ENCODE measurements around the gene MRPL14.

The MRPL14 gene

GRCh38 chr6:44122801-44123200 lies 4.5 kb downstream of the MRPL14 start:
- DNase-seq (ENCODE audit: low read depth) = no peak

GRCh38 chr6:44120692-44121443 lies 6.4 kb downstream of the MRPL14 start:
- DNase-seq (ENCODE audit: low read depth) = no peak

- DNase-seq (ENCODE audit: low read depth) = no peak
Observed at GRCh38 chr6:44119704-44120262, 7.5 kb downstream of the MRPL14 start.

- no peak for DNase-seq (ENCODE audit: low read depth)
Observed at GRCh38 chr6:44117397-44118128, 9.7 kb downstream of the MRPL14 start.

GRCh38 chr6:44116641-44117382 lies 10.4 kb downstream of the MRPL14 start:
- no peak for DNase-seq (ENCODE audit: low read depth)

- no peak for DNase-seq (ENCODE audit: low read depth)
Observed at GRCh38 chr6:44115866-44116265, 11.4 kb downstream of the MRPL14 start.

- DNase-seq (ENCODE audit: low read depth) = no peak
Observed at GRCh38 chr6:44113414-44113813, 13.8 kb downstream of the MRPL14 start.

GRCh38 chr6:44111434-44112417 lies 15.5 kb downstream of the MRPL14 start:
- DNase-seq (ENCODE audit: low read depth) = no peak

GRCh38 chr6:44110966-44111365 lies 16.3 kb downstream of the MRPL14 start:
- DNase-seq (ENCODE audit: low read depth) = no peak

- no peak for DNase-seq (ENCODE audit: low read depth)
Observed at GRCh38 chr6:44110005-44110676, 17.1 kb downstream of the MRPL14 start.

- DNase-seq (ENCODE audit: low read depth) = no peak
Observed at GRCh38 chr6:44109212-44109611, 18.0 kb downstream of the MRPL14 start.

GRCh38 chr6:44108471-44108870 lies 18.8 kb downstream of the MRPL14 start:
- no peak for DNase-seq (ENCODE audit: low read depth)

- no peak for DNase-seq (ENCODE audit: low read depth)
Observed at GRCh38 chr6:44107017-44107416, 20.2 kb downstream of the MRPL14 start.

GRCh38 chr6:44105993-44106740 lies 21.1 kb downstream of the MRPL14 start:
- no peak for DNase-seq (ENCODE audit: low read depth)

- DNase-seq (ENCODE audit: low read depth) = no peak
Observed at GRCh38 chr6:44105146-44105545, 22.1 kb downstream of the MRPL14 start.

- DNase-seq (ENCODE audit: low read depth) = no peak
Observed at GRCh38 chr6:44104481-44105021, 22.7 kb downstream of the MRPL14 start.

- no peak for DNase-seq (ENCODE audit: low read depth)
Observed at GRCh38 chr6:44102527-44102926, 24.7 kb downstream of the MRPL14 start.

- DNase-seq (ENCODE audit: low read depth) = no peak
Observed at GRCh38 chr6:44101832-44102231, 25.4 kb downstream of the MRPL14 start.

- no peak for DNase-seq (ENCODE audit: low read depth)
Observed at GRCh38 chr6:44100088-44100550, 27.1 kb downstream of the MRPL14 start.

- DNase-seq (ENCODE audit: low read depth) = no peak
Observed at GRCh38 chr6:44099192-44099591, 28.1 kb downstream of the MRPL14 start.
